GM23248 (cell line): Measurements from ENCODE around the gene ATRN.

Source experiments
- EZH2 ChIP-seq: fragments of 200-600 bp; sonication (generic); IDR thresholded peaks from 2 replicates; pipeline ENCODE4 v1.6.1; 2018; ENCODE audit warnings: antibody characterized with exemption, mild to moderate bottlenecking; ENCODE audit not compliant: insufficient read depth, poor library complexity, severe bottlenecking
- EZH2phosphoT487 ChIP-seq: fragments of 200-600 bp; sonication (generic); IDR thresholded peaks from 2 replicates; pipeline ENCODE4 v1.6.1; 2018; ENCODE audit warnings: antibody characterized with exemption, moderate library complexity, mild to moderate bottlenecking, low read depth; ENCODE audit not compliant: insufficient read depth

DNA sequence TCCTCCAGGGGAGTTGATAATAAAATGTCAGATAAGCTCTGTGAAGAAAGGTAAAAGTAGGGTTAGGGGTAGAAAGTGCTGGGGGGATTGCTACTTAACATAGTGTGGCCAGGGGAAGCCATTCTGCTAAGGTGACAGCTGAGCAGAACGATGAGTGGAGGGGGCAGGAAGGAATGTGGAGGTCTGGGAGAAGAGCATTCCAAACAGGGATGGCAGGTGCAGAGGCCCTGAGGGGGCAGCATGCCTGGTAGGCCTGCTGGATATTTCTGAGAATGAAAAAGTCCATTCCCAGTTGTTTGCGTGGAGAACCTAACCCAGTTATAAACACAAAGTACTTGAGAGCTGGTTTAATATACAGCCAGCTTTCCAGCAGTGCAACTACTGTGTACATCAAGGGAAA, 183.1 kb downstream of the ATRN start:
- TF ChIP-seq EZH2, result no peak
- no peak for TF ChIP-seq EZH2phosphoT487
